SH-SY5Y (cell line): Measurements from ENCODE around the gene SLC66A3.

Source experiments
- GATA2 ChIP-seq: IDR thresholded peaks from 2 replicates; pipeline ENCODE4 v1.6.1; 2011; ENCODE audit warnings: mild to moderate bottlenecking, low read depth, low read length
- GATA3 ChIP-seq: IDR thresholded peaks from 2 replicates; pipeline ENCODE4 v1.6.1; 2011; ENCODE audit warnings: low read depth, mild to moderate bottlenecking, low read length, moderate library complexity

SLC66A3 gene

DNA sequence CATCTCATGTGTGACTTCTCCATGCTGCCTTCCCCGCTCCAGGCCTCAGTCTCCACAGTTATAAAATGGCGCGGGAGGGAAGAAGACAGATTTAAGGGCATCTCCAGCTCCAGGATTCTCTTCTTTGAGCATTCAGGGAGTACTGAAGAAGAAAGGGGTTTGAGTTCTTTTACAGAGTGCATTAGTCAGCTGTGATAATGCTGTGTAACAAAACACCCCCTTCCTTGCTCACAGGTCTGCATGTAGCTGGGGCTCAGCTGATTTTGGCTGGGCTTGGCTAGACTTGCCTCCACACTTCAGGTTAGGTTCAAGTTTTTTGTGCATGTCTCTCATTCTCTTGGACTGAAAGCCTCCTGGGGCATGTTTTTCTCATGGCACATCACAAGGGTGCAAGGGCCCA lies 8.0 kb upstream of the SLC66A3 start:
- TF ChIP-seq GATA3 (no peak), GATA2 (no peak)

DNA sequence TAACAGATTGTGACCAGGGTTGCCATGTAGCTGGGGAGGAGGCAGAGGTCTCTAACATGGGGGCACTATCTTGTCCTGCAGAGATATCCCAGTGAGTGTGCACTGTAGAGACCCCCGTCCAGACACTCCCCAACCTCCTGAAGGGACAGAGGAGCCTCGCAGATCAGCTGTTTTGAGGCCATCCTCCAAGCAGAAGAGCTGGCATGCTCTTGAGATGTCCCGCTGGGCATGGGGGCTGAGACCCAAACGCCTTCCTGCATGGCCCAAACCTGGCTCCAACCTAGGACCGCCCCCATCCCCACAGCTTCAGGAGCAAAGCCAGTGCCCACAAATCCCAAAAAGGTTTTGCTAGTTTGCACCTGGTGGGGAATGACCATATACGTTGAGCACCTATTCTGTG lies 2.7 kb upstream of the SLC66A3 start:
- no peak for TF ChIP-seq GATA3
- no peak for TF ChIP-seq GATA2

DNA sequence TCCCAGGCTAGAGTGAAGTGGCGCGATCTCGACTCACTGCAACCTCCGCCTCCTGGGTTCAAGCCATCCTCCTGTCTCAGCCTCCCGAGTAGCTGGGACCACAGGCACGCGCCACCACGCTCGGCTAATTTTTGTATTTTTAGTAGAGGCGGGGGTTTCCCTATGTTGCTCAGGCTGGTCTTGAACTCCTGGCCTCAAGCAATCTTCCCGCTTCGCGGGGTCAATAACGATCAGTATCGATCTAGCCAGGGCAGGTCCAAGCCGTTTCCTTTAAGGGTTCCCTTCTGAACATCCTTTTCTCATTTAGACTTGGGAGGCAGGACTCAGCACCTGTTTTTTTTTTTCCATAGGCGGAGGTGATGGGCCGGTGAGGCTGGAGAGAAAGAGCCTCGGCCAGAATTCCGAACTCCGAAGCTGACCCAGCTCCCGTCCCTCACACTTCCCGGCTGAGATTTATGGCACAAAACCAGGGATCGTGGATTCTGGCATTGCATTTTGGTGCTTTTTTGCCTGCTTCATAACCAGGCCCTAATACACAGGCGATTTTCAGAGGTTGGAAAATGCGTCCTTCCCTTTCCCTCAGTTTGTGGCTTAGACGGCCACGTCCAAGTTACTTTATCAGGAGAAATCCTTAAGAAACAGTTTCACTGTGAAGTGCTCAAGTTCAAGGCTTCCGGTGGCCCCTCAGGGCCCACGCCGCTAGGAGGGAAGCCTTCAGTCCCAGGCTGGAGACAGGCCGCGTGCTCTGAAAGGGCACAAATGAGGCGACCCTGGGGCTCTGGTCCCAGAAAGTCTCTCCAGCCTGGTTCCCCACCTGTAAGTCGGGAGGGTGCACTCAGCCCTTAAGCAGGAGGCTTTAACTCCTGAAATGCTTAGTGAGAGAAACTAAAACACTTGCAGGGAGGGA lies 998 bp upstream of the SLC66A3 start:
- TF ChIP-seq GATA2, result no peak
- no peak for TF ChIP-seq GATA3

DNA sequence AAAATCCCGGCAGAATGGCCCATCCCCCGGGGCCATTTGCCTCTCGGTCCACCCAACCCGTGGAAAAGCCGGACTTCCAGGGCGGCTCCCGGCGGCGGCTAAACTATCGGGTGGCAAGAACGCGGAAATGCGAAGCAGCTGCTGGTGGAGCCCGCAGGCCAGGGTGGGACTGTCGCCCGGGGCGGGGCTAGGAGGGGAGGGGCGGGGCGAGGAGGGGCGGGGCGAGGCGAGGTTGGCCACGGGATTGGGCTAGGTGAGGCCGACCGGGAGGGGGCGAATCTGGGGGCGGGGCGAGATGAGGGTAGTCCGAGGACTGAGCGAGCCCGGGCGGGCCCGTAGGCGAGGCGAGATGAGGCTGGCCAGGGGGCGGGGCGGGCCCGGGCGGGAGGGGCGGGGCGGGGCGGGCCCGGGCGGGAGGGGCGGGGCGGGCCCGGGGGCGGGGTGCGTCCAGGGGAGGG lies 315 bp upstream of the SLC66A3 start:
- TF ChIP-seq GATA3, result no peak
- TF ChIP-seq GATA2, result no peak

DNA sequence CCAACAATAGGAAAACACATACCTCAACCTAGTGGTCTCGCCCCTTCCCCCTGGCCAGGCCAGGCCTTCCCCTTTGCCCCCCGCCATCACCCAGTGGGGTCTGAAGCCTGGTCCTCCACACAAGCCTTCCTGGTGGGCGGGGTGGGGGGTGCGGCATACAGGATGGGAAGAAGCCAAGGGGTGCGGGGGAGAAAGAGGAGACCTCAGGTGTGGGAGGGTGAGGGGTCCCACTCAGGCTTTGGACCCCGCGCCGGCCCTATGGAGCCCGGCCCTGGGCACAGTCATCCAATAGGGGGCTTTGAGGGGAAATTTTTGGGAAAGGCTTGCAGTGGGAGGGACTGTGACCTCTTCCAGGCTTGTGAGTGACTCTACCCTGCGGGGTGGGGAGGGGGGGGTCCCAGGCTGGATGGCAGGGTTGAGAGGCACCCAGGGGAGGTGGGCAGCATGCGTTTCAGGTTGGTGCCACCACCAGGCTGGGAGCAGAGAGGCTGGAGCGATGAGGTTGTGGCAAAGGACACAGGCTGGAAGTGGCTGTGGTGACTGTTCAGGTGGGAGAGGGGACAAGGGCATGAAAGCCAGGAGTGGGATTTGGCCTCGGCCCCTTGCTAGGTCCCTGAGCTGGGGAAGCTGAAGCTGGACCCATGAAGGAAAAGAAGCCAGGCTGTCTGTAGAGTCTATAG lies 1.3 kb downstream of the SLC66A3 start:
- no peak for TF ChIP-seq GATA3
- no peak for TF ChIP-seq GATA2

DNA sequence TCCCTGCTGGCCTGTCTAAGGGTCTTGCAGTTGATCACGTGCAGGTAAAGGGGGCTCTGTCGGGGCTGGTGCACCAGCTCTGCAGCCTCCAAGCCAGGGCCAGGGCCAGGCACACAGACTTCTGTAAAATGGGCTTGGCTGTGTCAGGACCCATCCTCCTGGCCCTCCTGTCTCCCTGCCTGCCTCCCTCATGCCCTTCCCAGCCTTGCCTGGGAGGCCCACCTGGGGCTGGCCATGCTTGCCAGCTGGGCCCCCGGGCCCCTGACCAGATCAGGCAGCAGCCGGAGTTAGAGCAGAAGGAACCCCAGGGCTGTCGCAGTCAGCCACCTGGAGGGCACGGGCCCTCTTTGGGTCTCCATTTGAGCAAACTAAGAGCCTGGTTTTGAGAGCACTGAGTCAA lies 2.0 kb downstream of the SLC66A3 start:
- TF ChIP-seq GATA2 (no peak), GATA3 (no peak)

DNA sequence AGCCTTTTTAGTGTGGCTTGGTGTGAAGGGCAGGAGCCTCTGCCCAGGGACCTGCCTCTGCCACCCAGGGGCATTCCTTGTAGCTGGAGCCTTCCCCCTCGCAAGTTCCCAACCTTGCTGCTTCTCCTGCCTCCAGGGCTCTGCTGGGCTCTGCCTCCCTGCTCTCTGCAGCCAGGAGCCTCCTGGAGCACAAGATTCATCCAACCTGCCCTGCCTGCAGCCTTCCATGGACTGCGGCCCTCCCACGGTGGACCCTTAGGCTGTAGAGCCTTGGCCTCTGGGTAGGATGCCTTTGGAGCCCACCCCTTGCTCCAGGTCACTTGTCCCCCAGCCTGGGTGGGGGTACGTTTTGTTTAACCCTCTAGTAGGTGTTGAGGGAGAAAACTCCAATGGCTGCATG lies 2.5 kb downstream of the SLC66A3 start:
- TF ChIP-seq GATA2, result no peak
- TF ChIP-seq GATA3, result no peak

DNA sequence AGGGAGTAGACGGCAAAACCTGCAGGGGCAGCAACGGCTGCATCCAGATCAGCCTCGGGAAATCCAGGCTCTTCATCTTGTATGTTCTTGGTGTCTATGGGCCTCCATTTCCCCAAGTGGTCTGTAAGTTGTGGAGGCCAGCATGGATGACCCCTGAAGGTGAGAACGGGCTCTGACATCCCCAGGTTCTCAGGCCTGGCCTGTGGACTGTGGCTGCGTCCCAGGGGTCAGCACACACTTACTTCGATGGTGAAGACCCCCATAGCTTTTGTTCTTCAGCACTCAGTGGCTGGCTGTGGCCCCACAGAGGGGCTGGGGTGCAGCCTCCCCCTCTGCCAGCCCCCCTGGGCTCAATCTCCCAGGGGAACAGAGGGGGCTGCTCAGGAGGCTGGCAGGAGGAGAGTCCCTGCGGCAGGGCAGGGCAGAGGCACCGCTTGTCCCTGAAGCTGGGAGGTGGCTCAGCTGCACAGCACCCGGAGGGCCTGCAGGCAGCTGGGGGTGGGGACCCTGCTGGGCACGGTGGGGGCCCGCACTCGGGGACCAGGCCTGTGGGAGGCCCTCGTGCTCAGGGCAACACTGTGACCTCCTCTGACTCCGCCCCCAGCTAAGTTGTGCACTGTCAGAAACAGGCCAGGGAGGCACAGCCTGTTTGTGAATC lies 3.8 kb downstream of the SLC66A3 start:
- TF ChIP-seq GATA2 (no peak), GATA3 (no peak)

DNA sequence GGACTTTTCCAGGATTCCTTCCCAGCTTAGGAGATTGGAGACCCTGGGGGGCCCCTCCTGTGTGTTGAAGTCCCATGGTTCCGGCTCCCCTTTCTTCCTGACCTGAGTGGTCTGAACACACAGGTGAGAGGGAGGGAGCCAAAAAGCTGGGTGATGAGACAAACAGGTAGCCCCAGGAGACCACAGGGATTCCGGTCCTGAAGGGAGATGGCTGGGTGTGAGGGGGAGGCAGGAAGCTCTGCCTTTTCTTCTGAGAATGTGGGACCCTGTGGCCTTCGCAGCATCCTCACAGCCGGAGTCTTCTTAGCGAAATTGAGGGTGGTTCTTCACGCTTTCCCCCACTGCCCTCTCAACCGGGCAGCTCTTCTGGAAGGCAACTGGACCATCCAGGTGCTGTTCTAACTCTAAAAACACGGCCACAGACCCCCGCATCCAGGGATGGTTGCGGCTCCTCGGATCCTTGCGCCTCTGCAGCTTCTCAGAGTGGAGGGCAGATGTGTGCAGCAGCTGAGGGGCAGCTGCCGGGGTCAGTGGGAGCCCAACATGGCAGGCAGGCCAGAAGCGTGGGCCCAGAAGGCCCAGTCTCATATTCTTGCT lies 4.4 kb downstream of the SLC66A3 start:
- TF ChIP-seq GATA3 (no peak), GATA2 (no peak)

DNA sequence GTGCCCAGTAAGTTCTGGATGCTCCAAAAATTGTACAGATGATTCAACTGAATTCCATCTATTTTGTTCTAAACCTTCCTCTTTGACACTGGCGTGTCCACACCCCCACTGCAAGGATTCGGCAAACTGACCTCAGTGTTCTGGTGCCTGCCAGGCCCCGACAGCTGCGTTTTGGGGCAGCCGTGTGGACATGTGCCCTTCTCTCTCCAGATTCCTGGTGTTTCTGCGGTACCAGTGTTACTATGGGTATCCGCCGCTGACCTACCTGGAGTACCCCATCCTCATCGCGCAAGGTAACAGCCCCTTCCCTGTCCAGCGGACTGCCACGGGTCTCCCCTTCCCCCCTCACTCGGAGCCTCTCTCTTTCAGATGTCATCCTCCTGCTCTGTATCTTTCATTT lies 5.0 kb downstream of the SLC66A3 start:
- no peak for TF ChIP-seq GATA2
- no peak for TF ChIP-seq GATA3

DNA sequence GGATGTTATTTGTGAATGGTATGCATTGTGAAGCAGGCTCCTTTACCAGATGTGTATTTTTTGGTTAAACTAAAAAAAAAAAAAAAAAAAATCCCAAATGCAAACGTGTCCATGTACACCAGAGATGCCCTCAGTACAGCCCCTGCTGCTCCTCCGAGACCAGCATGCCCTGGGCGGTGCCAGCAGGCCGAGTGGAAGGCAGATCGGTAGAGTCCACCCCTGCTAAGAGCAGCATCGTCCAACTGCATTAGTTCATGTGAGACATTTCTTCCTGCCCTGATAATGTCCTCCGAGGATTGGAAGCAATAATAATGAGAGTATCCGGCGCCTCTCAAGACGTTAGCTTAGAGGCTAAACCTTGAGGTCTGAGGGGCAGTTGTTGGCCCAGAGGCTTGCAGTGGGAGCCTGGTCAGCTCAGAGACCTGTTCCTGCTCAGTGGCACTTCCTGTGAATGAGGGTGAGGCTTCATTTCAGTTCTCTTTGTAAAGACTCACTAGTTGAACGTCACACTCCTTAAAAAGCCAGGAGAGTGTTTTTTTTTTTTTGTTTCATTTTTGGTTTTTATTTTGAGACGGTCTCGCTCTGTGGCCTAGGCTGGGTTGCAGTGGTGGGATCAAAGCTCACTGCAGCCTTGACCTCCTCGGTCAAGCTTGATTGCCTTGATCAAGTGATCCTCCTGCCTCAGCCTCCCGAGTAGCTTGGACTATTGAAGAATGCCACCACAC lies 5.6 kb downstream of the SLC66A3 start:
- TF ChIP-seq GATA3 (no peak), GATA2 (no peak)

DNA sequence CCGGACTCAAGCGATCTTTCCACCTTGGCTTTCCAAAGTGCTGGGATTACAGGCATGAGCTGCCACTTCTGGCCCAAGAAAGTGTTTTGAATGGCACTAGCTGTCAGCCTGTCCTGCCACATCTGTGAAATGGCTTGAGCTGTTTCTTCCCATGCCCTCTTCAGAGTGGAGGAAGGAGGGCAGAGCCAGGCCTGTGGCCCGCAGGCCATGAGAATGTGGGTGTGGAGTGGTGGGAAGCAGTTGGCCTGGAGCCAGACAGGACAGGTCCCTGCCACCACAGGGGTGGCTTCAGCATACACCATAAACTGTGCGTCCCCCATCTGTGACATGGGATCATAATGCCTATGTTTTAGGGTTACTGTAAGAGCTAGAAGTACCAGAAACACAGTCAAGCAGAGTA lies 6.5 kb downstream of the SLC66A3 start:
- no peak for TF ChIP-seq GATA3
- TF ChIP-seq GATA2, result no peak
